Mesothelial cell of epicardium (in vitro differentiated cells): ENCODE measurements around the gene KMT2C. TPM values are rescaled to one million over a fixed set of nuclear protein-coding genes. Genes with fewer than 3 reads are reported as not detected.

Experiments
- DNase-seq, 2 experiments: peaks; one replicate each; pipeline ENCODE4 v3.0.0; 2021; ENCODE audit warnings: low spot score in 2 of 2; ENCODE audit not compliant: unreplicated experiment in 2 of 2
- H3K27ac Mint-ChIP-seq: 2 replicates; pipeline ENCODE4 v1.8.0; 2021; ENCODE audit warnings: mixed read lengths
- H3K27me3 Mint-ChIP-seq: 2 replicates; pipeline ENCODE4 v1.8.0; 2021; ENCODE audit warnings: low read depth, mixed read lengths
- H3K36me3 Mint-ChIP-seq: 2 replicates; pipeline ENCODE4 v1.8.0; 2021; ENCODE audit warnings: mixed read lengths
- H3K4me1 Mint-ChIP-seq: 2 replicates; pipeline ENCODE4 v1.8.0; 2021; ENCODE audit warnings: mixed read lengths
- H3K4me3 Mint-ChIP-seq: 2 replicates; pipeline ENCODE4 v1.8.0; 2021; ENCODE audit warnings: mild to moderate bottlenecking, moderate library complexity, mixed read lengths
- H3K9me3 Mint-ChIP-seq: 2 replicates; pipeline ENCODE4 v1.8.0; 2021; ENCODE audit warnings: mixed read lengths
- CTCF ChIP-seq: fragments of 200-600 bp; sonication (generic); IDR thresholded peaks from one replicate; pipeline ENCODE4 v1.5.0; 2021; ENCODE audit warnings: antibody characterized with exemption; ENCODE audit not compliant: unreplicated experiment
- total RNA-seq: library from RNA; stranded (reverse); gene quantifications from 3 replicates; pipeline ENCODE4 v1.2.1, GENCODE V29; 2021

Gene KMT2C
- total RNA-seq, 1 donor from 2014 or later = 108 TPM

DNA sequence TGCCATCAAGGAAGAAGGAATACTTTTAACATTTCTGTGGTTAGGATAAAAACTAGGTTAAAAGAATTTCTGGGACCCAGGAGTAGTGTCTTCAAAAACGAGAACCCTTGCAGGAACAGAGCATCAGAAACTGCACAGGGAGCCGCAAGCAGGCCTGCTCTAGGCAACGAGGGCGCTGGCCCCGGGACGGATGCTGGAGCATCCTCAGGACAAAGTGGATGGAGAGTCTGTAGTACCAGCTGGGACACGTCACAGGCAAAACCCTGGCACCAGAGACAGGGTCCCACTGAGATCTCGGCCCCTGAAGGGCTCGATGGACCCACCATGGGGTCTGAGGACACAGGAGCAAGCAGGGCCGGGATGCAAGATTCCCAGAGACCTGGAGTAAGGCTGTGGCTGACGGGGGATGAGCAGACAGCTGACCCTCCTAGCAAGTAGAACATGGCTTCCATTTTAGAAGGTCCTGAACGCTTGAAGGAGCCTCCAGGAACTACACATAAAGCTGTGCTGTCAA lies 303.8 kb downstream of the KMT2C start:
- Mint-ChIP-seq H3K4me1 (peaks cover 9% of the 10 kb centered on the region), H3K4me3 (no peak overlapping the region), H3K27ac (no peak overlapping the region), H3K9me3 (peaks cover 7% of the 10 kb centered on the region), H3K36me3 (peaks cover 47% of the 10 kb centered on the region), H3K27me3 (no peaks in the 10 kb centered on the region)
- no peak for DNase-seq
- no peak for TF ChIP-seq CTCF

DNA sequence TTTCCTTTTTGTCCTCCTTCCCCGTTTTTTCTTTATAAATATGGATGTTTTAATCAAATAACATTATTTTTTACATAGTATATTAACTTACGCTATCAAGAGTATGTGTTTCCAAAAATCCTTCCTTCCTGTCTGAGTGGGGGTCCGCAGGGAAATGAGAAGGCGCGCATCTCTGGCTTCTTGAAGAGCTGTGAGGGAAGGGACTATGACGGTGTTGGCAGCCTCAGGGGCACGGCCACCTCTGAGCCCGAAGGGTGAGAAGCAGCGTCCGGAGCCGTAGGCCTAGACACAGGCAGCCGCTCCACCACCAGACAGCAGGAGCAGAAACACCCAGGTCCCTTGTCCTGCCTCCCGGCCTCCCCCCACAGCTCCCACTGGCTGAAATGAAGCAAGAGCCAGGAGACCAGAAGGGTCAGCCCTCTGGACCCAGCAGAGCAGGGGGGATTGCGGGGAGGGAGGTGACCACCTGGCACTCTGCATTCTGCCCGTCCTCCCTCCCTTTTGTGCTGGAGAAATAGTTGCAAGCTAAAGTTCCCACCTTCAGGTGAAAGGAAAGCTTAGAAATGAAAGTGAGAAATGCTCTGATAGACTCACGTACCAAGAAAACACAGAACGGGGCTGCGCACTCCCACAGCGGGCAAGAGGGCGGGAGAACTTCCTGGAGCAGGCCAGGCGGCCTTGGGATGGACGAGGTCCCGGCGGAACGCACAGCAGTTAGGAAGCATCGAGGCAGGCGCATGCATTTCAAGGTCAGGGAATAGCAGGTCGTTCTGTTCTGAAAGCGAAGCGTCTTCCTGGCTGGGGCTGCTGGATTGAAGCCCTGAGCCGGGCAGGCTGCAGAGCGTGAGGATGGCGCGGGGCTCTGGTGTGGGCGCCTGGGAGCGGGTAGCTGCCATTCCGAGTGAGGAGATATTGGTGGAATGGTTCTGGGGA lies 304.9 kb downstream of the KMT2C start:
- Mint-ChIP-seq H3K27me3 (no peaks in the 10 kb centered on the region), H3K27ac (no peak overlapping the region), H3K4me3 (no peak overlapping the region), H3K9me3 (peaks cover 14% of the 10 kb centered on the region), H3K36me3 (peaks cover 52% of the 10 kb centered on the region), H3K4me1 (no peaks in the 10 kb centered on the region)
- no peak for TF ChIP-seq CTCF
- DNase-seq = no peak

- no peaks in the 10 kb centered on the region for H3K27me3 Mint-ChIP-seq
- H3K9me3 Mint-ChIP-seq = peaks cover 23% of the 10 kb centered on the region
- H3K27ac Mint-ChIP-seq = no peak overlapping the region
- H3K4me3 Mint-ChIP-seq = no peak overlapping the region
- peaks cover 61% of the 10 kb centered on the region for H3K36me3 Mint-ChIP-seq
- no peak for DNase-seq
- no peak for TF ChIP-seq CTCF
- H3K4me1 Mint-ChIP-seq = no peaks in the 10 kb centered on the region
Observed at GRCh38 chr7:152129682-152130081, 306.1 kb downstream of the KMT2C start.

DNA sequence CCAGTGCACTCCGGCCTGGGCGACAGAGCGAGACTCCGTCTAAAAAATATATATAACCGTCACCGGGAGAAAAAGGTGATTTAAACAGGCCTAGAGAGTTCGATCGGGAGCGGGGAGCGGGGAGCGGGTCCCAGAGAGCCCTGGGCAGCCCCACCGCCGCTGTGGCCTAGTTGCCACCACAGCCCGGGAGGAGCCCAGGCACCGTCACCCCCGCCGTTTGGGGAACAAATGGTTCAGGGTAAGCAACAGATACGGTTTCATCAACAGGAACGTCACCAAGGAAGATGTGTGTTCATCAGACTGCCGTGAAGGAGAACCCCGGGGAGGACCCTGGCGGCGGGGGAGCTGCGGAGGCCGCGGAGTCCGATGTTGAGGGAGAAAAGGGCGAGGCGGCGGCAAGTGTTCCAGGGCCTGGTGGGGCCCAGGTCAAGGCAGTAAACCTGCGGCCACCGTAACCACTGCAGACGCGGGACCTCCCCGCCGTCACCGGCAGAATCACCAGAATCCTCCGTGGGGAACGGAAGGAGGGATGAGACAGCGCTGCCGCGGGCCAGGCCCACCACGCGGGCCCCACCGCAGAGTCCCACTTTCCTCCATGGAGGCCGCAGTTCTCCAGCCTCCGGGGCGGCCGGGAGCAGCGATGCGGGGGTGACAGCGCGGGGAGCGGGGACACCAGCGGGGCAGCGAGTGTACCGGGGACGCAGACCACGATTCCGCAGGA lies 306.9 kb downstream of the KMT2C start:
- Mint-ChIP-seq H3K27ac (no peak overlapping the region), H3K4me3 (no peak overlapping the region), H3K36me3 (peaks cover 66% of the 10 kb centered on the region), H3K9me3 (peaks cover 31% of the 10 kb centered on the region), H3K4me1 (no peaks in the 10 kb centered on the region), H3K27me3 (no peaks in the 10 kb centered on the region)
- no peak for TF ChIP-seq CTCF
- DNase-seq = no peak

- DNase-seq = no peak
- no peak overlapping the region for H3K4me3 Mint-ChIP-seq
- H3K9me3 Mint-ChIP-seq = peaks cover 35% of the 10 kb centered on the region
- H3K27me3 Mint-ChIP-seq = no peaks in the 10 kb centered on the region
- H3K27ac Mint-ChIP-seq = no peak overlapping the region
- no peak for TF ChIP-seq CTCF
- peaks cover 66% of the 10 kb centered on the region for H3K36me3 Mint-ChIP-seq
- H3K4me1 Mint-ChIP-seq = no peaks in the 10 kb centered on the region
Observed at GRCh38 chr7:152128252-152128651, 307.6 kb downstream of the KMT2C start.
